Measurements from ENCODE around the gene YWHAB. TPM values are rescaled to one million over a fixed set of nuclear protein-coding genes. Genes with fewer than 3 reads are reported as not detected.

YWHAB gene
- total RNA-seq, 1 donor from 2014 or later = 137 TPM

GRCh38 chr20:44956410-44956809 lies 70.9 kb downstream of the YWHAB start:
- DNase-seq = no peak

Other genes with a start within 250 kb of the YWHAB start
- 15.3 and 19.1 TPM in 2 replicates for gene ADA, start 234.0 kb upstream of the YWHAB start, total RNA-seq
- gene CCN5, start 170.3 kb upstream of the YWHAB start, total RNA-seq = not detected in 2 replicates
- gene KCNK15, start 139.8 kb upstream of the YWHAB start, total RNA-seq = 0.05 and 0.17 TPM in 2 replicates
- not detected in 2 replicates for gene RIMS4, start 75.2 kb upstream of the YWHAB start, total RNA-seq
- 1.3 and 2.6 TPM in 2 replicates for gene PABPC1L, start 24.4 kb downstream of the YWHAB start, total RNA-seq
- 16.8 and 22.2 TPM in 2 replicates for gene TOMM34, start 74.7 kb downstream of the YWHAB start, total RNA-seq
- 24.4 and 26.2 TPM in 2 replicates for gene STK4, start 80.8 kb downstream of the YWHAB start, total RNA-seq
- gene KCNS1, start 215.4 kb downstream of the YWHAB start, total RNA-seq = 0.33 and 0.68 TPM in 2 replicates
- gene WFDC5, start 229.5 kb downstream of the YWHAB start, total RNA-seq = not detected in 2 replicates
- gene WFDC12, start 238.8 kb downstream of the YWHAB start, total RNA-seq = not detected in 2 replicates

Measured in dermis blood vessel endothelial cell (primary cell).